Measurements from ENCODE around the gene TMEM147. TPM values are rescaled to one million over a fixed set of nuclear protein-coding genes. Genes with fewer than 3 reads are reported as not detected.

TMEM147 gene
- polyA plus RNA-seq, 3 donors from 2014 or later = 117 to 184 (median 151) TPM

GRCh38 chr19:35556846-35557538, 11.6 kb downstream of the TMEM147 start:
- Mint-ChIP-seq H3K27ac (peak overlapping the region in 2 of 6 donors; percentile 25 to 60), H3K4me1 (peaks cover 10 to 13% of the 10 kb centered on the region in 2 donors), H3K4me3 (peak overlapping the region; percentile 65 to 87 (median 73)), H3K27me3 (ENCODE audit: low read depth in 3 of 3) (peaks cover 8 to 26% (median 16%) of the 10 kb centered on the region in 3 donors), H3K36me3 (no peaks in the 10 kb centered on the region), H3K9me3 (no peaks in the 10 kb centered on the region)
- DNase-seq = no peak

GRCh38 chr19:35557539-35558399, 12.3 kb downstream of the TMEM147 start:
- DNase-seq = peak; percentile 24 to 37 (median 30)

GRCh38 chr19:35558400-35559280, 13.2 kb downstream of the TMEM147 start:
- H3K4me3 Mint-ChIP-seq = peak overlapping the region in 4 of 5 donors; percentile 14 to 64 (median 50)
- DNase-seq = no peak
- peaks cover 8 to 22% (median 16%) of the 10 kb centered on the region in 3 donors for H3K27me3 Mint-ChIP-seq (ENCODE audit: low read depth in 3 of 3)
- H3K36me3 Mint-ChIP-seq = no peaks in the 10 kb centered on the region
- peaks cover 10 to 13% of the 10 kb centered on the region in 2 donors for H3K4me1 Mint-ChIP-seq
- no peak overlapping the region for H3K27ac Mint-ChIP-seq
- H3K9me3 Mint-ChIP-seq = no peaks in the 10 kb centered on the region

More at GRCh38 chr19:35557539-35558399, 12.3 kb downstream of the TMEM147 start:
- Mint-ChIP-seq H3K27me3 (ENCODE audit: low read depth in 3 of 3) (peaks cover 8 to 26% (median 16%) of the 10 kb centered on the region in 3 donors), H3K36me3 (no peaks in the 10 kb centered on the region), H3K9me3 (no peaks in the 10 kb centered on the region), H3K27ac (peak overlapping the region in 1 of 6 donors; percentile 25), H3K4me1 (peaks cover 10 to 13% of the 10 kb centered on the region in 2 donors), H3K4me3 (peak overlapping the region; percentile 77 to 87 (median 81))

GRCh38 chr19:35559281-35559659, 13.8 kb downstream of the TMEM147 start:
- Mint-ChIP-seq H3K4me1 (peaks cover 10 to 13% of the 10 kb centered on the region in 2 donors), H3K9me3 (no peaks in the 10 kb centered on the region), H3K36me3 (no peaks in the 10 kb centered on the region), H3K27ac (no peak overlapping the region), H3K27me3 (ENCODE audit: low read depth in 3 of 3) (peaks cover 8 to 22% (median 18%) of the 10 kb centered on the region in 3 donors), H3K4me3 (peak overlapping the region in 1 of 5 donors; percentile 7)
- no peak for DNase-seq

GRCh38 chr19:35559781-35560180, 14.4 kb downstream of the TMEM147 start:
- H3K9me3 Mint-ChIP-seq = no peaks in the 10 kb centered on the region
- H3K27me3 Mint-ChIP-seq (ENCODE audit: low read depth in 3 of 3) = peaks cover 8 to 22% (median 18%) of the 10 kb centered on the region in 3 donors

GRCh38 chr19:35560271-35560670, 14.8 kb downstream of the TMEM147 start:
- H3K27me3 Mint-ChIP-seq (ENCODE audit: low read depth in 3 of 3) = peaks cover 8 to 23% (median 18%) of the 10 kb centered on the region in 3 donors
- peaks cover 10 to 13% of the 10 kb centered on the region in 2 donors for H3K4me1 Mint-ChIP-seq
- no peak overlapping the region for H3K4me3 Mint-ChIP-seq
- DNase-seq = no peak
- no peaks in the 10 kb centered on the region for H3K36me3 Mint-ChIP-seq
- no peak overlapping the region for H3K27ac Mint-ChIP-seq
- H3K9me3 Mint-ChIP-seq = no peaks in the 10 kb centered on the region

More at GRCh38 chr19:35559781-35560180, 14.4 kb downstream of the TMEM147 start:
- DNase-seq = no peak
- H3K27ac Mint-ChIP-seq = no peak overlapping the region
- no peaks in the 10 kb centered on the region for H3K36me3 Mint-ChIP-seq
- H3K4me3 Mint-ChIP-seq = no peak overlapping the region
- H3K4me1 Mint-ChIP-seq = peaks cover 10 to 13% of the 10 kb centered on the region in 2 donors

- H3K27me3 Mint-ChIP-seq (ENCODE audit: low read depth in 3 of 3) = peaks cover 8 to 23% (median 18%) of the 10 kb centered on the region in 3 donors
- H3K4me3 Mint-ChIP-seq = no peak overlapping the region
- H3K9me3 Mint-ChIP-seq = no peaks in the 10 kb centered on the region
- DNase-seq = no peak
- no peaks in the 10 kb centered on the region for H3K36me3 Mint-ChIP-seq
- peaks cover 10 to 13% of the 10 kb centered on the region in 2 donors for H3K4me1 Mint-ChIP-seq
- H3K27ac Mint-ChIP-seq = no peak overlapping the region
Observed at GRCh38 chr19:35560677-35561076, 15.3 kb downstream of the TMEM147 start.

GRCh38 chr19:35561436-35561835, 16.0 kb downstream of the TMEM147 start:
- H3K27me3 Mint-ChIP-seq (ENCODE audit: low read depth in 3 of 3) = peaks cover 8 to 16% (median 16%) of the 10 kb centered on the region in 3 donors
- no peaks in the 10 kb centered on the region for H3K9me3 Mint-ChIP-seq
- H3K4me3 Mint-ChIP-seq = peak overlapping the region in 2 of 5 donors; percentile 31 to 48
- H3K27ac Mint-ChIP-seq = peak overlapping the region in 1 of 6 donors; percentile 12
- DNase-seq = no peak
- H3K4me1 Mint-ChIP-seq = peaks cover 10 to 13% of the 10 kb centered on the region in 2 donors
- no peaks in the 10 kb centered on the region for H3K36me3 Mint-ChIP-seq

GRCh38 chr19:35562336-35562735, 16.9 kb downstream of the TMEM147 start:
- DNase-seq = no peak
- peaks cover 12 to 16% (median 13%) of the 10 kb centered on the region in 3 donors for H3K27me3 Mint-ChIP-seq (ENCODE audit: low read depth in 3 of 3)
- peaks cover 7 to 8% of the 10 kb centered on the region in 2 donors for H3K4me1 Mint-ChIP-seq
- H3K36me3 Mint-ChIP-seq = no peaks in the 10 kb centered on the region
- no peak overlapping the region for H3K27ac Mint-ChIP-seq
- no peaks in the 10 kb centered on the region for H3K9me3 Mint-ChIP-seq
- no peak overlapping the region for H3K4me3 Mint-ChIP-seq

GRCh38 chr19:35562776-35563175, 17.4 kb downstream of the TMEM147 start:
- H3K4me1 Mint-ChIP-seq = peaks cover 3 to 6% of the 10 kb centered on the region in 2 donors
- no peak for DNase-seq
- H3K36me3 Mint-ChIP-seq = no peaks in the 10 kb centered on the region
- no peak overlapping the region for H3K27ac Mint-ChIP-seq
- H3K4me3 Mint-ChIP-seq = no peak overlapping the region
- H3K27me3 Mint-ChIP-seq (ENCODE audit: low read depth in 3 of 3) = peaks cover 12 to 16% (median 12%) of the 10 kb centered on the region in 3 donors
- no peaks in the 10 kb centered on the region for H3K9me3 Mint-ChIP-seq

- no peak for DNase-seq
- Mint-ChIP-seq H3K9me3 (no peaks in the 10 kb centered on the region), H3K36me3 (no peaks in the 10 kb centered on the region), H3K4me1 (peaks cover 0 to 5% of the 10 kb centered on the region in 2 donors), H3K27me3 (ENCODE audit: low read depth in 3 of 3) (peaks cover 12 to 16% (median 12%) of the 10 kb centered on the region in 3 donors), H3K4me3 (no peak within 1 kb of the TSS), H3K27ac (no peak within 1 kb of the TSS)
Observed at GRCh38 chr19:35563207-35563829, 17.9 kb downstream of the TMEM147 start, which contains the start of gene ATP4A. Gene ATP4A, minus strand, starts transcription at chr19:35563658. Its CDS starts 29 bp downstream, at chr19:35563629.

GRCh38 chr19:35565016-35565856, 19.8 kb downstream of the TMEM147 start:
- Mint-ChIP-seq H3K27ac (no peak overlapping the region), H3K36me3 (no peaks in the 10 kb centered on the region), H3K9me3 (no peaks in the 10 kb centered on the region), H3K4me1 (no peaks in the 10 kb centered on the region), H3K27me3 (ENCODE audit: low read depth in 3 of 3) (peaks cover 4 to 7% (median 6%) of the 10 kb centered on the region in 3 donors), H3K4me3 (no peak overlapping the region)
- no peak for DNase-seq
